Non-pigmented ciliary epithelial cell (primary cell): ENCODE results near the gene NCS1.

ENCODE experiments used
- DNase-seq: peaks from one replicate; pipeline ENCODE4 v3.0.0-alpha.2; 2010; ENCODE audit warnings: low read depth

The NCS1 gene

DNA sequence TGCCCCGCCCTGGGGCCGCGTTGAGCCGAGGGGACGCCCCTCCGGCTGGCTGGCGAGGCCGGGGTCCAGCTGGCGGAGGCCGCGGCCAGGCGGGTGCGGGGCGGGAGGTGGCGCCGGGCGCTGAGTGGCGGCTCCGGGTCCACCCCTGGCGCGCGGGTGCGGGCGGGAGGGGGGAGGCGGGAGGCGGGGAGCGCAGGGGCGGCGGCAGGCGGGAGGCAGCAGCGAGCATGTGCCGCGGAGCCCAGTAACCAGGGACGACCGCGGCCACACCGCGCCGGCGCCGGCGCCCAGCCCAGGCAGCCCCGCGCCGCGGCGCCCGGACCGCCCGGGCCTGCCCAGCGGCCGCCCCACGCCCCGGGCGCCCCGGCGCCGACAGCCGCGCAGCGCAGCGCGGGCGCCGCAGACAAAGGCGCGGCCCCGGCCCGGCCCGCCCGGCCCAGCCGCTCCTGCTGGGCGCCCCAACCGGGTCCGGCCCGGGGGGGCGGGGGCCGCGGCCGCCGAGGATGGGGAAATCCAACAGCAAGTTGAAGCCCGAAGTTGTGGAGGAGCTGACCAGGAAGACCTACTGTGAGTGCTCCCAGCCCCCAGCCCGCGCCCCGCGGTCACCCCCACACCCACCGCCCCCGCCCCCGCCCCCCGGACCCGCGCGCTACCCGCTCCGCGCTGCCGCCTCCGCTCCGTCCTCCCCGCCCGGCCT is at the start of gene NCS1:
TSS of gene NCS1 (plus strand) at position 244 of the 697 bp plus-strand sequence. CDS start at position 504, 260 bp downstream.
- DNase-seq = no peak

DNA sequence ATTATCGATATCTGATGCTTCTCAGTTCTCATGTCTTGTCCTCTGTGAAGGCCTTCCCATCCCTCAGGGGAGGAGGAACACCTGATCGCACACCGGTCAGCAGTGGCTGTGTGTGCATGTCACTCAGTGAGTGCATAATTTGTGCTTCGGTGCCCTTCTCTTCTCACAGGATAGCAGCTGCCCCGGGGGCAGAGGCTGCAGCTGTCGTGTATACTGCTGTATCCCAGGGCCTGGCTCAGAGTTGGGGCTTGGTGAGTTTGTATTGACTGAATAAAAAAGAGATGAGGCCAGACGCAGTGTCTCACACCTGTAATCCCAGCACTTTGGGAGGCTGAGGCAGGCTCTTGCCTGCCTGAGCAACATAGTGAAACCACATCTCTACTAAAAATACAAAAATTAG is 49.7 kb upstream of the NCS1 start:
- DNase-seq = no peak

DNA sequence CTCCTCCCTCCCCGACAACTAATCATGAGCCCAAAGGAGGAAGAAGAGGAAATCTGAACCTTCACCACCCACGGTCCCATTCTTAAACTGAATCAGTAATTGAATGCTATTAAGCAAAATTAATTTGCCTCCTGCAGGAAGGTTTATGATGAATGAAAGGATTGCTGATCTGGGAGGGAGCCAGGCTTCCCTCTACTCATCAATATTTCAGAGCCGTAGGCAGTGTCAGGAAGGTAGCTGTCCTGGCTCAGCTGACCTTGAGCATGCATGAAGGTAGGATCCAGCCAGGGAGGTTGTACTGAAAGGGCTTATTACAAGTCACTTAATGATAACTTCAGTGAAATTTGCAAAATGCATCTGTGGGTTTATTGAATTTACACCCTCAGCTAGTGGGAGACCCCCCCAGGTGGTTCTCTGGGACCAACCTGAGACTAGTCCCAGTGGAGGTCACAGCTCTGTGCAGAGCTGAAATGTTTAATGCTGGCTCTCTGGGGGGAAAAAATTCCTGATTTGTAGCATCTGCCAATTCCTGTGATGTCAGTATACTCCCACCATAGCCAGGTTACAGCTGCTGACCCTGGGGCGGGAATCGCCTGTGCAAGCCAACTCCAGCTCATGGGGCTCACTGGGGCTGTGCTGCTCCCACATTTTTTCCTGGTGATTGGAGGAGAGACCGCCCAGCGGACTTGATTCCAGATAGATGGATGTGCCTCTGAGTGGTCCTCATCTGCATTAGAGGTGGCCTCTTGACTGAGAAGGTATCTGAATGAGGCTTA is 47.9 kb upstream of the NCS1 start:
- no peak for DNase-seq

DNA sequence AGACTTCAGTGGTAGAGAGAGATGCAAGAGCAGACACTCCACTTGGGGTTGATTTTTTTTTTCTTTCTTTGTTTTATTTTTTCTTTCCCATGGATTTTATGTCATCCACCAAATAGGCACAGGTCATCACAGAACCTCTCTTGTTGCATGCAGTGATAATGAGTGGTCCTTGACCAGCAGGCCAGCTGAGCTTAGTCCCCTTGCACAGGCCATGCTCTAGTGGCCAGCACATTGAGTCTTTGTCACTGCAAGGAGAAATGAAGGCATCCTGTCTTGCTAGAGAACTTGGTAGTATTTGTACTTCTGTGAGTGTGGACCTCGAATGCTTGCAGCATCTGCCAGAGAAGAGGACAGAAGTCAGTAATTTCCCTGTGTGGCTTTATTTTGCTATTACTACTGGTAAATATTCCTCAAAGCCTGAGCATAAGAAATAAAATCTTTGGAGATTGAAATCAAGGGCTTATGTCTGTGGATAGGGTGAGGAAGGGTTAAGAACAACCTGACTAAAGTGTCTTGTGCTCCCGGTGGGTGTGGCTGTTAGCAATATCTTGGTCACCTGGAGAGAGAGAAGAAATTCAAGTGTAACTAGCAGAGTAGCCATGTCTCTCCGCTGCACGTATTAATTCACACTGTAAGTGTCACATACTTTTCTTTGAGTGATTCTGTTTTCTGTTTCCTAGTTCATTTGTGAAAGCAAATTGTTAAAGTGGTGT is 45.3 kb upstream of the NCS1 start:
- no peak for DNase-seq

DNA sequence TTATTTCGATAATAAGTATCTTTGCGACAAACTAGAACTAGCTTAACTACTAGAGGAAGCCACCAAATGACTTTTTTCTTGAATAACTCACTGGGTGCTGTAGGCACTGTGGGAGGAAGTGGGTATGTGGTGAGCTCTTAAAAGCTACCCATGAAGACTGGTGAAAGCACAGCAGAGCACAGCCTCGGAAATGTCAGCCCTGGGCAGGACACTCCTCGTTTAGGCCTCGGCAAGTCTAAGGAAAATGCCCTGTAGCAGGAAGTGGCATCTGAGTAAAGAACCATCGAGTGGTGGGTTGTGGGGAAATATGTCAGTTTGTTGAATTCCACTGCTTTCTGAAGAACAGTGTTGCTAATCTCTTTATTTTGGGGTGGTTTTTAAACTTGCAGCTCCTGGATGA is 44.0 kb upstream of the NCS1 start:
- no peak for DNase-seq

DNA sequence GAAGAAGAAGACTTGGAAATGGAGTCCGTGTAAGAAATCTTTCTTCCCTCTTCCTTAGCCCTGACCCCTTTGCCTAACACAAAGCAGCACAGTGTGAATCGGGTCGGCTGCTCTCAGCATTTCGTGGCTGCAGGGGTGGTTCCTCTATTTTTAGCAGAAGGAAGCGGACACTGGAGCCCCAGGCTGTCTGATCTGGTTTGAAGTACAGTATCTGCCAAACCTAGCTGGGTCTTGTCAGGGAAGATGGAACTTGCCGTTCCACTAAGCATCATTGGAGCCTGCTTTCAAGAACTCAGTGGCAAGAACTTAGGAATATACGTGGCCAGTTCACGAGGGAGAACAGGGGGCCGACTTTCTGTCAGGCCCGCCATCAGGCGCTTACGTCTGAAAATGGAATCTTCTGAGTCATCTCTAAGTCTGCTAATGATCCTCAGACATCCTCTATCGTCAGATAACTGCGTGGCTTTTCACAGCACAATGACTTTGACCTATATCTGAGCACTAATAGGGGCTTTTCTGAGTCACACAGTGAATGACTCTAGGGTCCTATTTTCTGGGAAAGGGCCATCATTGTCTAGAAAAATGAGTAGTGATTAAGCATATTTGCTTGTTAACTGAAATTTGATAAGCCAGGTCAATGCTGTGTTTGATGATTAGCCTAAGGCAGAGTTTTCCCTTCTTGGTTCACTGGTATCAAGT is 43.3 kb upstream of the NCS1 start:
- DNase-seq = peak; percentile 90

DNA sequence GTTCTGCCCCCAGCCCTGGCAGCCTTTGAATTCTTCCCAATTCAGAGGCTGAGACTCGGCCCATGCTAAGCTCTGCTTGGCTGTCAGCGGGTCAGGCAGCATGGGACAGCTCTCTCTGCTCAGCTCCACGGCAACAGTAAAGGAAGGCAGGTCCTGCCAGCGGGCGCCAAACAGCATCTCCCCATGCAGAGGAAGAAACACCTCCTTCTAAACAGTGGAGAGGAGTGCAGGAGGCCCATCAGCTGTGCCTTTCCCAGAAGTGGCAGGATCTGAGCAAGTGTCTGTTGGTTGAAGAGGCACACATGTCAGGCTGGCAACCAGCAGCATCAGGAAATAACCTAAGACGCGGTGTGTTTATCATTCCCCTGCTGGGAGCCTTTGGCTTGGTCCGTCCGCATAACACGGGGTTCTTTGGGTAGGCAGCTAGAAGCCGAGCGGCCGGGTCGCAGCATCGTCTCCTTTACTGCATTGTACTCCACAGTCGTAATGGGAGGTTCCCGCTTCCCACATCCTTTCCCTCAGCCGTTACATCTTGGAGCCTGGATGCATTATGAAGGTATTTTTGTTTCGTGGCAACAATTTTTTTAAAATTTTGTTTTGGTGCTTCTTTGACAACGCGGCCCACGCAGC is 42.7 kb upstream of the NCS1 start:
- no peak for DNase-seq

DNA sequence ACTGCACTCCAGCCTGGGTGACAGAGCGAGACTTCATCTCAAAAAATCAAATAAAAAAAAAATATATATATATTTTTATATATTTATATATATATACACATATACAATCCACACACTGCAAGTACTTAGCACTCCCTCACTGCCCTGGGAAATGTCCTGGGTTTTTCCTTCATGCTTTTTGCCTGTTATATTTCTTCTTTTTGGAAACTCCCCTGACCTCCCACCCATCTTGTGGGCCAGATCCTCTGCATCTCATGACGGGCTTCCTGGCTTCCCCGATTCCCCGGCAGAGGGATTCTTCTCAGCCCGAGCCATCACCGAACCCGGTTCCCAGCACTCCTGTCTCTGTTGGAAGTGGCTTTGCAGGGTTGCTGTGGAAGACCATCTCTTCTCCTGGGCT is 39.5 kb upstream of the NCS1 start:
- no peak for DNase-seq

DNA sequence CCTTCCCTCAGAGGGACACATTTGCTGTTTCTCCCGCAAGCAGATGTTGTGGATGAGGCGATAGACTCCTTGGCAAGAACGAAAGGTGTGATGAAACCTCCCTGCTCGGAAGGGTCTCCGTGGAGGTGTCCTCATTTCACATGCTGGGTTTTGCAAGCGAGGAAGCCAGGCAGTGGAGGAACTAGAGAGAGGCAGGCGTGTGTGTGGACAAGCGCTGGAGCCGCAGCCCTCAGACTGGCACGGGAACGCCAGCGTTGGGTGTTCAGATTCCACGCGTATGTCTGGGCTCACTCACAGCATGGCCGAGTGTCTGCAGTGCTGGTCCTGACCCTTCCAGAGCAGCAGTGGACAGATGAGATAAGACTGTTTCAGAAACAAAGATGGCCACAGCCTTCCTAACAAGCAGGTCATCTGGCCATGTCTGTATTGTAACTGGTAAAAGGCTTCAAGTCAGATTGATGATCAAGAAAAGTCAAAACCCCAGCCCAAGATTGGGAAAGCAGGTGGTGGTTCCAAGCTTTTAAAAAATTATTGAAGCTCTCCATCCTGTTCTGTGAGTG is 35.0 kb upstream of the NCS1 start:
- DNase-seq = no peak

DNA sequence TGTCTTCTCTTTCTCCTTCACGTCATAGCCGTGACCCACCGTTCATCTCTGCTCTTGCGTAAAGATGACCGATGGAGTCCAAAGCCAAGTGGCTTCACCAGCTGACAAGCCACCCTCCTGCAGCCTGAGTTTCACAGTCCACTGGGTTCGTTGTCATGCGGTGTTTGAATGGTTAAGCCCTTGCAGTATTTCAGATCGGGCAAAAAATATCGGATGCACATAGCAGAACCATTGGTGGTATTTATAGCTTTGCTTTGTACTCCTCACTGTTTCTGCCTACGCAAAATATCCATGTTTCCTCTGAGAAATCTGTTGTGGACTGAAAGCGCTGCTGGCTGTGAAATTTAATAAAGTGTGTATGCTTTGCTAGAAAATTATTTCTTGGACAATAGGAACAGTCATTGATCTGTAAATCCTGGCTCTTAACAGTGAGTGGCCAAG is 34.5 kb upstream of the NCS1 start:
- no peak for DNase-seq

DNA sequence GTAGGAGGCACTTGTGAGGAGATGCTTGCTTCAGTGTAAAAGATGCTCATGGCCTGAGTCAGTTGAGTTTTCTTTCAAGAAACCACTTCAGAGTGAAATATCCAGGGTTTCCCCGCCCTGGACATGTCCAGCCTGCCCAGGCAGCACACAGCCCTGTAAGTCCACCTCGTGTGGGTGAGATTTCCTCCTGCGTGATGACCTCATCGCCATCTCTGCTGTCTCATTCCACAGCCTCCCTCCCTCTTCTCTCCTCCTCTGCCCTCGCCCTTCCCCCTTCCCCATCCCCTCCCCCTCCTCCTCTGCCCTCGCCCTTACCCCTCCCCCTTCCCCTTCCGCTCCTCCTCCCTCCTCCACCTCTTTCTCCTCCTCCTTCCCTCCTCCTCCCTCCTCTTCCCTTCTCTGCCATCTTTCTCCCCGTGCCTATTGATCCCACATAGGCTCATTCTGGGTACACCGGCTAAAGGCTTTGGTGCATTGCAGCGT is 34.0 kb upstream of the NCS1 start:
- peak; percentile 94 for DNase-seq

DNA sequence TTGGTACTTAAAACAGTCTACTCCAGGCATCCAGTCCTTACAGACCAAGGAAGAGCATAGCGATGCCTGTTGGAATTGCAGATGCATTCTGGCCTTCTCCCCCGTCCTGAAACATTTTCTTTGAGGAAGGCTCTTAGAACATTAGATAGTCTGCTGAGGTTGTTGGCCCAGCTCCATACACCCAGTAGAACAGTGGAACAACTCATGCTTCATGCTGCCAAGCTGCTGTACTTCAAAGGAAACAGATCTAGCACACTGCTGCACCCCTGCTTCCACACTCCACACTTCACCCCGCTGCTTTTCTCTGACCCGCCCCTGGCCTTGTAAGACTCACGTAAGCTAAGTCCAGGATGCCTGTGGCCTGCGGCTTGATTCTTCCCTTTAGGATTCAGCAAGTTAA is 33.4 kb upstream of the NCS1 start:
- peak; percentile 96 for DNase-seq

DNA sequence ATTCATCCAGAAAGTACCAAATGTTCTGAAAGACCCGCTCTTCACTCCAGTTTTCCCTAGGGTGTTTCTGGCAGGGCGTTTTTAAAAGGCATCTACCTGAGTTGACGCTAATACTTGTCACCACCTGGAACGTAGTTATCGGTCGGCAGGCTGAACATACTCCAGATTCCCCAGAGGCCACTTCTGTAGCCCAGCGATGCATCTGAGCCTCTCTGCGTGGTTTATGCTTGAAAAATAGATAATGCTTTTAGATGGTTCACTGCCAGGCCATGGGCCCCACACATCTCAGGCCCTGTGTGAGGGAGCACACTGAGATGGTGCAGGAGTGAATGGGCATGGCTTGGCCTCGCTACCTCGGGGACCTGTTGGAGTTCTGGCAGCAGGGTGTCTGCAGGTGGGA is 33.0 kb upstream of the NCS1 start:
- DNase-seq = no peak

DNA sequence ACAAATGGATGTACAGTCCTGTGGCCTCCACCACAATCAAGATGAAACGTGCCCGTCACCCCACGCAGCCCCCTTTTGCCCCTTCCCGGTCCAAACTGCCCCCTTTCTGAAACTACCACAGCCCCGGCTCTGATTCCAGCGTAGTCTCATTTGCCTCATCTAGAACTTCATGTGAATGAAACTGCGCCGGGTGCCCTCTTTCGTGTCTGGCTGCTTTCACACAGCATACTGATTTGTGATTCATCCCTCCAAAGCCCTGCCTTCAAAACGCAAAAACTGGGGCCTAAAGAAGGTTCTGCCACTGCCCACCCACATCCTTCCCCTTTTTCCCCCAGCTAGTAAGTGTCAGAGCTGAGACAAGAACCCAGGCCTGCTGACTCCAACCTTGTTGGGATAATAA is 31.5 kb upstream of the NCS1 start:
- DNase-seq = no peak

DNA sequence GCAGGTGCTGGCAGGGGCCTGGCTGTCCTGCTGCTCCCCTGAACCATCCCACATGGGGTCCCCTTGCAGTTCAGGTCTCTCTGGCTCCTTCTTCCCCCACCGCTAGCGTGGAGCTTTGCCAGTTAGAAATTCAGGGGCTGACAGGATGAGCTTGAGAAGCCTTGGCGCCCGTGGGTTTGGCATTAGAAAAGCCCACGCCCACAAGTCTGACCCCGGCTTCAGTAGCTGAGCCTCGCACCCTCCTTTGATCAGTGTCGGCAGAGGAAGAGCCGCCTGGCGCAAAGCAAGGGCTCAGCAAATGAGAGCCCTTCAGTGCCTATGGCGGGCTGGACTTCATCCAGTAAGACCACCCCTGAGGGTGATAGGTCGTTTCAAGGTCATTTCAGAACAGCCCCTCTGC is 30.1 kb upstream of the NCS1 start:
- no peak for DNase-seq

DNA sequence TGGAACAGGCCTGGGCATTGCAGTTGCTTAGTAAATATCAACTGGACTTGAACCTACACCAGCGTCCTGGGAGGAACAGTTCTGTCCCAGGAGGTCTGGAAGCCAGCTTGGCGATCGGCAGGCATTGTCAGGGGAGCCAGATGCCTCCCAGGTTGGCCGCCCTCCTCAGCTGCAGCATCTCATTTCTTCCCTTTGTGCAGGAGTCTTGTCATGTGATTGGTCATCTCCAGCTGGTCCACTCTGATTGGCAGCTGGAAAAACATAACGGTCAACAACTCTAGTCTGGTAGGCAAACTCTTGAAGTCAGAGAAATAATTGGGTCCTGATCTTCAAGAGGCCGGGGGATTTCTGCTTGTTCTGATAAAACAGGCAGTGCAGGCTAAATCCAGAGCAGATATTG is 29.6 kb upstream of the NCS1 start:
- no peak for DNase-seq

DNA sequence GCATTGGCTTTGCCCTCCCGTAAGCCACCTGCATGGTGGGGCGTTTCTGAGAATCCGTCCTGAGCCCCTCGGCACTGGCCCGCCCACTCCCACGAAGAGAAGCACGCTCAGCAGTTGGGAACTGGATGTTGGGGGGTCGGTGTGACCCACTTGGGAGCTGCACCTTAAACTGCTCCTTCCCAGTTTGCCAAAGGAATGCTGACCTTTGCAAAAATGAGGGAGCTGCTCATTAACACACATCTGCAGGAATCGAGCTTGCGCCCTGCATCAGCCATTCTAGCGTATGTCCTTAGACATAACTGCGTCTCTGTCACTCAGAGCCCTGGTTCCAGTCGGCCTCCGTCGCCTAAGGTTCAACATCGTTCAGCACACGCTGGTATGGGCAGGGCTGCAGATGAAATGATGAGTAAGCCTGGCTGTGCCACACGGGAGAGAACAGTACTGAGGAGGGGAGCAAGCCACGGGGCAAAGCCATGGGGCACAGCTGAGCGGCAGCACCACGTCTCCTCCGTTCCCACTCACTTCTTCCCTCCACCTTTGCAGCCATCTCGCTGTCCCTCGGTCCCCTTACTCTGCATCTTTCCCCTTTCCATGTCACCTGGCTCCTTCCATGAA is 28.8 kb upstream of the NCS1 start:
- DNase-seq = no peak

DNA sequence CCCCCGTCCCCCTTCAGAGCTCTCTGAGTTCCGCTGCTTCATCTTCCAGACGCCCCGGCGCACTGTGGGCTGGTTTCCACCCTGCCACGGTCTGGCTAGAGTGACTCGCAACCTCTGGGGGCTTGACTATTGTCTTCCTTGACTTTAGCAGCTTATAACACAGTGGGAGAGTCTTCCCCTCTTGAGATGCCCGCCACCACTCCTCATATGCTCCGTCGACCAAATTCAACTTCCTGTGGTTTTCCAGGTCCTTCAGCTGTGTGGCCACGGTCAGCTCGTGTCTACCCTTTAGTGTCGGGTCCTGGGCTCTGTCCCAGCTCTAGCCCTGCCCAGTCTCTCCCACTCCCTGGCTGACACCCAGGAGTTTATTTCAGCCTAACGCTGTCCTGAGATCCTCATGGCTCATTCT is 28.2 kb upstream of the NCS1 start:
- no peak for DNase-seq

DNA sequence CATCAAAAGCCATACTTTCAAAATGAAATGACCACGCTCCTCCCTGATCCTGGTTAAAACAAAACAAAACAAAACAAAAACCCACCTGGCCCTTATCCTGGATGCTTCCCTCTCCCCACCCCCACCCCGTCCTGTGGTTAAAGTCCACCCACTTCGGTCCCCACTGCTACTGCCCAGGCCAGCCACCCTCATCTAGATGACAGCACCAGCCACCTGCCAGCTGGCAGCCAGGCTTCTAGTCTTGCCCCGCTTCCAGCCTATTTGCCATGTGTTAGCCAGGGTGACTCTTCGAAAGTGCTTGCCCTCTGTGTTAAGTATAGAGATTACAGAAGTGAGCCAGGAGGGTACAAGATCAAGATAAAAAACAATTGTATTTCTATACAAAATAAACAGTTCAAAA is 27.5 kb upstream of the NCS1 start:
- no peak for DNase-seq

DNA sequence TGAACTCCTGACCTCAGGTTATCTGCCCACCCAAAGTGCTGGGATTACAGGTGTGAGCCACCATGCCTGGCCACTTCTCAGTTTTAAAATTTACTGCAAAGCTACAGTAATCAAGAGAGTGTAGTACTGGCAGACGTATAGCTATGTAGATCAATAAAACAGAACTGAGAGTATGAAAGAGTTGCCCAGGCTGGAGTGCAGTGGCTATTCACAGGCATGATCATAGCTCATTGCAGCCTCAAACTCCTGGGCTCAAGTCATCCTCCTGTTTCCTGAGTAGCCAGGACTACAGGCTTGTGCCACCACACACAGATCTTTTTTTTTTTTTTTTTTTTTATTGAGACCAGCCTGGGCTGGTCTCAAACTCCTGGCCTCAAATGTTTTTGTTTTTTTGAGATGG is 26.5 kb upstream of the NCS1 start:
- no peak for DNase-seq

DNA sequence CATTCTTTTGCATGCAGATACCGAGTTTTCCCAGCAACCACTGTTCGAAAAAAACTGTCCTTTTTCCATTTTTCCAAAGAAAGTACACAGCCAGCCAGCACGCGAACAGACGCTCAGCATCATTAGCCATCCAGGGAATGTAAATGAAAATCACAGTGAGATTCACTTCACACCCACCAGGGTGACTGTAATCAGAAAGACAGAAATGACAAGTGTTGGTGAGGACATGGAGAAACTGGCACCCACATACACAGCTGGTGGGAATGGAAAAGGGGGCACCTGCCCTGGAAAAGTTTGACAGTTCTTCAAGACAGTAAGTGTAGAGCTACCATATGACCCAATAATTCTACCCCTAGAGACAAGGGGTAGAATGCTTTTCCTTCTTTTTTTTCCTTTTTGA is 25.0 kb upstream of the NCS1 start:
- no peak for DNase-seq
